Ishikawa (cell line): ENCODE data around the gene GATAD2B.

ENCODE experiments used
- CEBPB ChIP-seq: IDR thresholded peaks from 2 replicates; pipeline ENCODE4 v1.6.1; 2012
- CREB1 ChIP-seq: IDR thresholded peaks from 2 replicates; pipeline ENCODE4 v1.6.1; 2012; ENCODE audit warnings: low read depth
- EGR1 ChIP-seq: IDR thresholded peaks from 2 replicates; pipeline ENCODE4 v1.6.1; 2012
- EP300 ChIP-seq: IDR thresholded peaks from 2 replicates; pipeline ENCODE4 v1.6.1; 2012; ENCODE audit warnings: borderline replicate concordance
- FOXM1 ChIP-seq: IDR thresholded peaks from 2 replicates; pipeline ENCODE4 v1.6.1; 2012; ENCODE audit warnings: low read depth, borderline replicate concordance
- MAX ChIP-seq: IDR thresholded peaks from 2 replicates; pipeline ENCODE4 v1.6.1; 2012
- NFIC ChIP-seq: IDR thresholded peaks from 2 replicates; pipeline ENCODE4 v1.6.1; 2012
- RAD21 ChIP-seq: IDR thresholded peaks from 2 replicates; pipeline ENCODE4 v1.6.1; 2012; ENCODE audit warnings: low read depth
- REST ChIP-seq: IDR thresholded peaks from 2 replicates; pipeline ENCODE4 v1.6.1; 2012; ENCODE audit warnings: low read depth, mild to moderate bottlenecking
- TAF1 ChIP-seq: IDR thresholded peaks from 2 replicates; pipeline ENCODE4 v1.6.1; 2012; ENCODE audit warnings: low read depth, mild to moderate bottlenecking
- TCF12 ChIP-seq: IDR thresholded peaks from 2 replicates; pipeline ENCODE4 v1.6.1; 2012; ENCODE audit warnings: low read depth
- TEAD4 ChIP-seq: IDR thresholded peaks from 2 replicates; pipeline ENCODE4 v1.6.1; 2012
- USF1 ChIP-seq: IDR thresholded peaks from 2 replicates; pipeline ENCODE4 v1.6.1; 2012
- YY1 ChIP-seq: IDR thresholded peaks from 2 replicates; pipeline ENCODE4 v1.6.1; 2012; ENCODE audit warnings: low read depth
- ZBTB7A ChIP-seq: IDR thresholded peaks from 2 replicates; pipeline ENCODE4 v1.6.1; 2012; ENCODE audit warnings: low read depth

Gene GATAD2B

GRCh38 chr1:153959454-153959853, 36.7 kb upstream of the GATAD2B start:
- TF ChIP-seq CREB1 (no peak), MAX (no peak), EP300 (no peak), TCF12 (no peak), ZBTB7A (no peak)

GRCh38 chr1:153958961-153959260, 36.1 kb upstream of the GATAD2B start:
- TF ChIP-seq YY1, result no peak
- 0 out of 2 replicates have a peak, but pooled peaks have one; percentile 8 for TF ChIP-seq ZBTB7A
- TF ChIP-seq TAF1, result no peak

- TF ChIP-seq YY1 (peak; percentile 77), MAX (peak; percentile 28; the same call in 1 of the 2 replicates), CREB1 (peak; percentile 47), TCF12 (peak; percentile 65), TEAD4 (no peak), EP300 (no peak), FOXM1 (no peak), NFIC (no peak), RAD21 (no peak; the same call in 1 of the 2 replicates), USF1 (no peak), EGR1 (0 out of 2 replicates have a peak, but pooled peaks have one; percentile 29), TAF1 (no peak; the same call in none of the 2 replicates), ZBTB7A (0 out of 2 replicates have a peak, but pooled peaks have one; percentile 21)
Measured at GRCh38 chr1:153958111-153958960, 35.6 kb upstream of the GATAD2B start, which contains the start of gene CRTC2. Gene CRTC2 (minus strand): TSS chr1:153958612. CDS start chr1:153958497, 115 bp downstream.

GRCh38 chr1:153957744-153958110, 35.0 kb upstream of the GATAD2B start:
- TF ChIP-seq REST (no peak), EGR1 (no peak), ZBTB7A (no peak), CEBPB (no peak), EP300 (no peak), RAD21 (no peak), NFIC (no peak), YY1 (no peak), TAF1 (no peak), CREB1 (no peak)

GRCh38 chr1:153956997-153957715, 34.4 kb upstream of the GATAD2B start:
- TF ChIP-seq TEAD4, result no peak
- TF ChIP-seq YY1, result no peak

- TF ChIP-seq RAD21 (no peak), TEAD4 (no peak), MAX (no peak), EP300 (no peak), FOXM1 (no peak), CREB1 (no peak), YY1 (no peak)
Measured at GRCh38 chr1:153954826-153955225, 32.1 kb upstream of the GATAD2B start.

- TF ChIP-seq CREB1 (no peak), EGR1 (no peak), EP300 (no peak), MAX (no peak)
Measured at GRCh38 chr1:153953859-153954365, 31.1 kb upstream of the GATAD2B start.

GRCh38 chr1:153951801-153952200, 29.0 kb upstream of the GATAD2B start:
- TF ChIP-seq CREB1 (no peak), TEAD4 (no peak), USF1 (no peak), YY1 (no peak), TCF12 (no peak), EP300 (no peak), FOXM1 (no peak), REST (no peak), ZBTB7A (no peak), TAF1 (no peak)
